T-helper 2 cell (primary cell): Measurements from ENCODE around the gene IQGAP3.

Source experiments
- DNase-seq, 5 experiments: peaks; one replicate each; pipeline versions ENCODE4 v3.0.0 to v3.0.0-alpha.2; 2012 to 2022

IQGAP3 gene

GRCh38 chr1:156494309-156494895 is 78.0 kb downstream of the IQGAP3 start:
- DNase-seq, result no peak

GRCh38 chr1:156493742-156494141 is 78.6 kb downstream of the IQGAP3 start:
- DNase-seq, result no peak

GRCh38 chr1:156493154-156493631 is 79.2 kb downstream of the IQGAP3 start:
- no peak for DNase-seq

GRCh38 chr1:156492591-156493080 is 79.7 kb downstream of the IQGAP3 start:
- no peak for DNase-seq

- no peak for DNase-seq
Observed at GRCh38 chr1:156492013-156492590, 80.3 kb downstream of the IQGAP3 start.

GRCh38 chr1:156491151-156491949 is 81.0 kb downstream of the IQGAP3 start:
- no peak for DNase-seq

- no peak for DNase-seq
Observed at GRCh38 chr1:156490401-156491032, 81.8 kb downstream of the IQGAP3 start.

GRCh38 chr1:156489935-156490293 is 82.5 kb downstream of the IQGAP3 start:
- no peak for DNase-seq

GRCh38 chr1:156489166-156489934 is 83.0 kb downstream of the IQGAP3 start:
- DNase-seq, result peak in 2 of 5 experiments; percentile 62

GRCh38 chr1:156488566-156489165 is 83.7 kb downstream of the IQGAP3 start:
- peak in 2 of 5 experiments; percentile 59 to 70 for DNase-seq

GRCh38 chr1:156487862-156488261 is 84.5 kb downstream of the IQGAP3 start:
- peak in 1 of 5 experiments; percentile 34 for DNase-seq

GRCh38 chr1:156486421-156487344 is 85.7 kb downstream of the IQGAP3 start:
- DNase-seq, result no peak

- no peak for DNase-seq
Observed at GRCh38 chr1:156485984-156486383, 86.4 kb downstream of the IQGAP3 start.

GRCh38 chr1:156484480-156485058 is 87.8 kb downstream of the IQGAP3 start:
- no peak for DNase-seq

GRCh38 chr1:156483397-156483796 is 89.0 kb downstream of the IQGAP3 start:
- DNase-seq, result no peak

- no peak for DNase-seq
Observed at GRCh38 chr1:156482276-156482675, 90.1 kb downstream of the IQGAP3 start.

GRCh38 chr1:156481527-156481926 is 90.8 kb downstream of the IQGAP3 start:
- DNase-seq, result peak in 1 of 5 experiments; percentile 55

- peak; percentile 53 to 81 (median 71) for DNase-seq
Observed at GRCh38 chr1:156480411-156481192, 91.8 kb downstream of the IQGAP3 start.

GRCh38 chr1:156480016-156480370 is 92.4 kb downstream of the IQGAP3 start:
- no peak for DNase-seq
